GM10847 (cell line): ENCODE data around the gene TAF1.

Experiments
- POLR2A ChIP-seq: IDR thresholded peaks from 2 replicates; pipeline ENCODE4 v1.6.1; 2011; ENCODE audit not compliant: insufficient read length; ENCODE audit errors: extremely low read depth

Gene TAF1

GRCh38 chrX:71365875-71366673, at the start of gene TAF1:
TSS of gene TAF1 (plus strand) at chrX:71366357. CDS start at chrX:71366375, 18 bp downstream.
- peak; percentile 49 for TF ChIP-seq POLR2A

GRCh38 chrX:71320126-71320525, 46.0 kb upstream of the TAF1 start:
- no peak for TF ChIP-seq POLR2A

- TF ChIP-seq POLR2A, result no peak
Observed at GRCh38 chrX:71321731-71322130, 44.4 kb upstream of the TAF1 start.

- no peak for TF ChIP-seq POLR2A
Observed at GRCh38 chrX:71326394-71326793, 39.8 kb upstream of the TAF1 start.

GRCh38 chrX:71364221-71364620, 1.9 kb upstream of the TAF1 start:
- no peak for TF ChIP-seq POLR2A

- peak; percentile 45 for TF ChIP-seq POLR2A
Observed at GRCh38 chrX:71365356-71365874, 742 bp upstream of the TAF1 start.

- TF ChIP-seq POLR2A, result no peak
Observed at GRCh38 chrX:71366674-71367256, 608 bp downstream of the TAF1 start.

- TF ChIP-seq POLR2A, result no peak
Observed at GRCh38 chrX:71367396-71367795, 1.2 kb downstream of the TAF1 start.

GRCh38 chrX:71372388-71372787, 6.2 kb downstream of the TAF1 start:
- TF ChIP-seq POLR2A, result no peak

GRCh38 chrX:71378732-71379131, 12.6 kb downstream of the TAF1 start:
- no peak for TF ChIP-seq POLR2A

- no peak for TF ChIP-seq POLR2A
Observed at GRCh38 chrX:71393919-71394318, 27.8 kb downstream of the TAF1 start.

GRCh38 chrX:71396576-71396975, 30.4 kb downstream of the TAF1 start:
- TF ChIP-seq POLR2A, result no peak

- no peak for TF ChIP-seq POLR2A
Observed at GRCh38 chrX:71400710-71401109, 34.6 kb downstream of the TAF1 start.

GRCh38 chrX:71420686-71421085, 54.5 kb downstream of the TAF1 start:
- TF ChIP-seq POLR2A, result no peak

GRCh38 chrX:71432733-71433132, 66.6 kb downstream of the TAF1 start:
- no peak for TF ChIP-seq POLR2A

- TF ChIP-seq POLR2A, result no peak
Observed at GRCh38 chrX:71438750-71439149, 72.6 kb downstream of the TAF1 start.
